NCI-H2107 treated with DMSO at 0.1 percent for 48 hours (cell line): ENCODE measurements around the gene PLEKHG5.

ENCODE experiments used
- DNase-seq: peaks from one replicate; lab custom pipeline; 2025; ENCODE audit not compliant: unreplicated experiment; lab: John Stamatoyannopoulos, UW

Gene PLEKHG5

GRCh38 chr1:6427441-6428390 is 63.8 kb downstream of the PLEKHG5 start:
- no peak for DNase-seq

- no peak for DNase-seq
Measured at GRCh38 chr1:6426972-6427350, 64.5 kb downstream of the PLEKHG5 start.

GRCh38 chr1:6426277-6426971 is 65.0 kb downstream of the PLEKHG5 start:
- no peak for DNase-seq

- no peak for DNase-seq
Measured at GRCh38 chr1:6425658-6426057, 65.8 kb downstream of the PLEKHG5 start.

- no peak for DNase-seq
Measured at GRCh38 chr1:6424619-6425593, 66.6 kb downstream of the PLEKHG5 start, which contains the start of gene ESPN. Gene ESPN (plus strand): TSS chr1:6424776. CDS start chr1:6424956, 180 bp downstream.

- DNase-seq = no peak
Measured at GRCh38 chr1:6424000-6424565, 67.4 kb downstream of the PLEKHG5 start.

- peak; percentile 9 for DNase-seq
Measured at GRCh38 chr1:6423321-6423999, 68.0 kb downstream of the PLEKHG5 start.

- no peak for DNase-seq
Measured at GRCh38 chr1:6421266-6421665, 70.2 kb downstream of the PLEKHG5 start.

- no peak for DNase-seq
Measured at GRCh38 chr1:6420454-6421042, 70.9 kb downstream of the PLEKHG5 start.

GRCh38 chr1:6419804-6420453 is 71.5 kb downstream of the PLEKHG5 start, which contains the start of gene HES2:
Gene HES2 (minus strand): TSS chr1:6419919. CDS start chr1:6419820, 99 bp downstream.
- DNase-seq = no peak

GRCh38 chr1:6419397-6419803 is 72.1 kb downstream of the PLEKHG5 start:
- no peak for DNase-seq

- DNase-seq = no peak
Measured at GRCh38 chr1:6418668-6419396, 72.6 kb downstream of the PLEKHG5 start.

- DNase-seq = no peak
Measured at GRCh38 chr1:6417961-6418667, 73.4 kb downstream of the PLEKHG5 start.
